HG03196 (cell line): ENCODE measurements around the gene SSBP3.

Experiments used
- ATAC-seq: cut with Tn5 transposase; IDR thresholded peaks from one replicate; pipeline ENCODE4 v1.9.1; 2021; ENCODE audit not compliant: unreplicated experiment

Gene SSBP3

DNA sequence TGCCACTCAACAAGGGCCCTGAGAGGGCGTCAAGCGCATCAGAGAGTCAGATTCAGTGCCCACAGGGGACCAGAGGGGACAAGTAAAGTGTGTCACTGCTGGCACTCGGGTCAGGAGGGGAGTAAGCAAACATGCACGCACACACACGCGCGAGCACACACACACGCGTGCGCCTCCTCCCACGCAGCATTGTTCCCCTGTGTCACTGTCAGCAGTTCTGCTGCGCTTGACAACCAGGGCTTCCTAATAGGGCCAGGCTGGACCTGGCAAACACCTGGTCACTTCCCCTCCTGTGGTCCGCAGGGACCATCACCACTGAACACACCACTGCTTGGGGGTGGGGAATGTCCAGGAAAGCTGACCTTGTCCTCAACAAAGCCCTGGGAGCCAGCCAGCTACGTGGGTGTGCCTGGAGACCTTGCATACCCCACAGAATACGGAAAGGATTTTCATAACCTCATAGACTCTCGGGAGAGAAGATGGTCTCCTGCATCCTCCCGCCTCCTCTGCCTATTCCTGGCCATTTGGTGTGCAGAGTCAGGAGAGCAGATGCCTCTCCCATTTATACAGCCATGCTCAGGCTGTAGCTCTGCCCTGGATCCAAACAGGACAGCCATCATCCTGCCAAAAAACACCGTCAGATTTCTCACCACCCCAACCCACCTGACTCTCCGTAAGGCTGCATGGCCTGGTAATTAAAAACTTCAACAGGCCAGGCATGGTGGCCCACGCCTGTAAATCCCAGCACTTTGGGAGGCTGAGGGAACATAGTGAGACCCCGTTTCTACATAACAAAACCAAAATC lies 73.2 kb downstream of the SSBP3 start:
- ATAC-seq, result no peak

DNA sequence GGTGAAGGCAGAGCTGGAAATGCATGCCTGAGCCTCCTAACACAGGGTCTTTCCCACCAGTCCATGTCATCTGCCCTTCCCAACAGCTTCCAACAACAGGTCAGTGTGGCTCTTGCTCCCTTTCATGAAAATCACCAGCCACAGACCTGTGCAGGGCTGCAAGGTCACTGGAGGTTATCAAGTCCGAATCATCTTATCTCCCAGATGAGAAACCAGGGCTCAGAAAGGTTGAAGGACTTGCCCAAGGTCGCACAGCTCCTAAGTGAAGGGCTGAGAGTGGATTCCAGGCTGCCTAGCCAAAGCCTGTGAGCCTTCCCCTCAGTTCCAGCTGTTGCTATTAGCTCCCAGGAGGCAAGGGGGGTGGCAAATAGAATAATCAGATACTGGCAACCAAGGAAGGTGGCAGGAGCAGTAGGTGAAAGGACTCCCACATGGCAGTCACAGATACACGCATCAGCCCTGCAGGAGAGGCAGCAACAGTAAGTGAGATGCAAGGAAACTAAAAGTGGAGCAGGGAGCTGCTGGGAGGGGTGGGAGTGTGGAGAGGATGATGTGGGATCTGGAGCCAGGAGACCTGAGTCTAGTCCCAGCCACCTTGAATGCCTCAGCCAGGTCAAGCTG lies 74.2 kb downstream of the SSBP3 start:
- ATAC-seq, result no peak

- no peak for ATAC-seq
These were observed 75.0 kb downstream of the SSBP3 start for GRCh38 chr1:54331091-54331772.

- ATAC-seq, result no peak
These were observed 76.7 kb downstream of the SSBP3 start for GRCh38 chr1:54329312-54330003.

DNA sequence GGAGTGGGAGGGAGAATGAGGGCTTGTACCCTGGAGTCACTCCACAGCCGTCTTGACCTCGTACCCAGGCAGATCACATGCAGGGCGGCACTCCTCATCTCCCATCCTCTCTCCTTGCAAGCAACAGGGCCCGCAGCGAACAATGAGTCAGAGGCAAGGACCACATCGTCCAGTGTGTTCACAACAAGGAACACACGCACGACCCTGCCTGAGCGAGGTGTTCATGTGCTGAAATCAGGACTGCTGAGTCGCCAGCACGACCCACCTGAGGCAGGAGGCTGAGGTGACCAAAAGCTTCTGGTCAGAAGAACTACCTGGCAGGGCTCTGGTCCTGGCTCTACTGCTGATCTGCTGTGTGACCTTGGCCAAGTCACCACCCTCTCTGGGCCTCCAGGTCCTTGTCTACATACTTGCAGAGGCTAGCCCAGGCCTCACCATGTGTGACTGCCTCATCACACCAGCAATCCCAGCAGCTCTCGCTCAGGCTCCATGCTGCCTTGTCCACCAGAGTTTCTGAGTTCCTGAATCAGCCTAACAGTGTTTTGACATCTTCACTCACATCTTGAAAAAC lies 78.0 kb downstream of the SSBP3 start:
- no peak for ATAC-seq

DNA sequence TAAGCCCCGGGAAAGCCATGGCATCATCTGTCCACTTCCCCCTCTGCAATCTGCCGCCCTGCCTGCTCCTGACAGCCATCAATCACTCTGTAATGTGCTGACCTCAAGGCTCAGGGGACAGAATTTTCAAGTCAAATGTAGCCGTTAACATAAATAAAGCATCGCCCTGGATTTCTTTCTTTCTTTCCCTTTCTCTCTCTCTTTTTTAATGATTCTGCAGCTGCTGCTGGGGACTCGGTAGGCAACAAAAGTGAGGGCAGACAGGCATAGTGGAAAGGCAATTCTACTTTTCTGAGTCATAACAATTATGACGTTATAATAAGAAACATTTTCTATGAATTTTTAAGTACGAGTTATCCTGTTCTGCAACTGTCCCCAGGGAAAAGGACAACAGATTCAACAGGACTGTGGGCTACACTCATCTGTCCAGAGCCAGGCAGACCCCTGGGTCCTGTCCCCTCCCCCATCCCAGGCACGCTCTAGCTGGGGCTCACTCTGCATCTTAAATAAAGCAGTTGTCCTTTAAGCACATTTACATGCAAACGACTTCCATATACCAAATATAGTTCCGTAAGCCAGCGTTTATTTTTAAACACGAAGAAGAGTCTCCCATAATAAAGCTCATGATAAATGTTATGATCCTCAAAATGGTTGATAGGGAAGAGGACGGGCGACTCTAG lies 78.7 kb downstream of the SSBP3 start:
- no peak for ATAC-seq

GRCh38 chr1:54326543-54327385 lies 79.4 kb downstream of the SSBP3 start:
- no peak for ATAC-seq

DNA sequence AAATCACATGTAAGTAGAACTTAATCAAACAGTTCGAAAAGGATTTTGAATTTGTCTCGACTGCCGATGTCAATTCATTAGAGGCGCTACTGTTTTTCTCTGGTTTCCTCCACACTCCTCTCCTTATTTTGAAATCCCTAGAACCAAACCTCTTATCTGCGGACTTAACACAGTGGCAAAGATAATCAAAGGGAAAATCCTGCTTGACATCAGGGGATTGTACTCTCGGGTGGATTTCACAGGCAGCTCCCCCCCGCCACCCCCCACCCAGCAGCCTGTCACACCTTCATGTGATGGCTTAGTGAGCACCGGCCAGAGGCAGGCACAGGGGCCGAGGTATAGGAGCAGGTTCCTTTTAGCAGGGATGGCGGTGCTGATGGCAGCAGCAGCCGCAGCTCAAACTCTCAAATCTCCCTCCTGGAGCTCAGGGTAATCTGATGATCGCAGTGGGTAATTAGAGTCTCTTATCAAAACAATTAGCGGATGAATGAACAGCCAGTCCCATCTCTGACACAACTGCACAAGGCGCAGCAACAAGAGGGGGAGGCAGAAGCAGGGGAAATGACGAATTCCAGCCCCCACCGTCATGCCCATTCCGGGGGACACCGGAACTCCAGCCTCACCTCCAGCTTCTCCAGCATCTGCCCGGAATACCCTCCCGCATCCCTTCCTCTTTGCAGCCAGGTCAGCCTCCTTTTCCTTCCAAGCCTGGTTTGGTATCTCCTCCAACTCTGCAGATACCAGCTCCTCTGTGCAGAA lies 80.3 kb downstream of the SSBP3 start:
- no peak for ATAC-seq

- ATAC-seq, result no peak
These were observed 80.9 kb downstream of the SSBP3 start for GRCh38 chr1:54325284-54325683.

DNA sequence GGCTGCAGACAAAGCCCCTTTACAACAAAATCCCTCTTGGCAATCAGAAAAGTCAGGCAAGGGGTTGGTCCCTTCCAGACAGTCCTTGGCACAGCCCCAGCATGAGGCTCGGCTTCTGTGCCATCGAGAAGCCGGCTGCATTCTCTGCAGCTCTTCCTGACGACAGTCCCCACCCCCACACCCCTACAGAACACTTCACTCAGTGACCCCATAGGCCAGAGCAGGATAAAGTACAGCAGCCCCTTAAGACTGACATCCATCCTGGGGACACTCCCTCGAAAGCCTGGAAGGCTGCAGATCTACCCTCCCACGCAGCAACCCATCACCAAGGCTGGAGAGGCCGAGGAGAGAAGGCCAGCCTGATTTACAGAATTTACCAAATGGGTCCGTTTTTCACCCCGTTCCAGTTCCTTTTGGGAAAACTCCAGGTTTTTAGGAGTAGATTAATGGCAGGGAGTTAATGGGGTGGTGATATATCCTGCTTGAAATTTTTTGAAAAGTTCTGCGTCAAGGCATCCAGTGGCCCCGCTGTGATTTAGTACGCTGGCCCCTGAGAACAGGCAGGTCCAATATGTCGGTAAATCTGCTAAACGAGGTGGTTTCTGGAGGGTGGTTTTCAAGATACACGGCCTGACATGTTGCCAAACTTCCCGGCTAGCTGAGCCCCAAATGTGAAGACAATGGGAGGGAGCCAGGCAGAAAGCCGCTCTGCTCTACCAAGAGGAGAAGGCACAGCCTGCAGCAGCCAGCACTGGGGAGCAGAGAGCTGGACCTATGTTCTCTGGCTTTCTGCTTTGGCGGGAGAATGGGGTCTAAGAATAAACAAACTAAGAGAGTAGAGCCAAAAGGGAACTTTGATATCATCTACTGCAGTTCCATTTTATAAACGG lies 81.7 kb downstream of the SSBP3 start:
- no peak for ATAC-seq

GRCh38 chr1:54323921-54324250 lies 82.3 kb downstream of the SSBP3 start:
- no peak for ATAC-seq

GRCh38 chr1:54323324-54323739 lies 82.9 kb downstream of the SSBP3 start:
- ATAC-seq, result no peak

DNA sequence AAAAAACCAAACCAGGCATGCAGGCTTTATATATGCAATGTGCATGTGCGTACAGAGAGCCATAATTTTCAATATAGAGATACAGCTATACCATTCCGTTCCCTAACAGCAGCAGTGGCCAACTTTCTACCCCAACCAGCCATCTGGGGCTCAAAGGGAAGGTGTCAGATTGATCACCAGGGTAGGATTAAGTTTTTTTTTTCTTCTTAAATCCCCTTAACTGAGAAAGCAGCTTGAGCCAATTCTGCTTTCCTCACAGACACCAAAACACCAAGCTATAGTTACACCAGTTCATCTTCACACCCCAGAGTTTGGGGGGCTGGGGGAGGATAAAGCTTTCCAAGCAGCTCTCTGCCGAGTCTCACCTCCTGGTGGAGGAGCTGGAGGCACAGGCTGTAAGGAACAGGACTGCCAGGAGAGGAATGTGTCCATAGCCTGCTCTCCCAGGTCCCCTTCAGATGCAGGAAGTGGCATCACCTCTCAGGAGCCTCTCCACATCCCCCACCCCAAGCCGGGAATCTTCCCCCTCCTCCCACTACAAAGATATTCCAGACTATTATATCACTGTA lies 87.9 kb downstream of the SSBP3 start:
- ATAC-seq, result no peak

DNA sequence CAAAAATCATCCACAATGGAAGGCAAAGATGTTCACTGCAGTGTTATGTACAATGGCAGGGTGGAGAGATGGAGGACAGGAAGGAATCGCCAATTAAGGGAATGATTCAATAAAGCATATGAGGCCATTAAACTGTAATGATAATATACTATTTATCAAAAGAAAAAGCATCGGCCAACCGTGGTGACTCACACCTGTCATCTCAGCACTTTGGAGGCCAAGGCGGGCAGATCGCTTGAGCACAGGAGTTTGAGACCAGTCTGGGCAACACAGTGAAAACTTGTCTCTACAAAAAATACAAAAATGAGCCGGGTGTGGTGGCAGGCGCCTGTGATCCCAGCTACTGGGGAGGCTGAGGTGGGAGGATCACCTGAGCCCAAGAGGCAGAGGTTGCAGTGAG lies 89.1 kb downstream of the SSBP3 start:
- ATAC-seq, result no peak

- no peak for ATAC-seq
These were observed 91.1 kb downstream of the SSBP3 start for GRCh38 chr1:54315099-54315498.

- no peak for ATAC-seq
These were observed 91.5 kb downstream of the SSBP3 start for GRCh38 chr1:54314696-54315095.

DNA sequence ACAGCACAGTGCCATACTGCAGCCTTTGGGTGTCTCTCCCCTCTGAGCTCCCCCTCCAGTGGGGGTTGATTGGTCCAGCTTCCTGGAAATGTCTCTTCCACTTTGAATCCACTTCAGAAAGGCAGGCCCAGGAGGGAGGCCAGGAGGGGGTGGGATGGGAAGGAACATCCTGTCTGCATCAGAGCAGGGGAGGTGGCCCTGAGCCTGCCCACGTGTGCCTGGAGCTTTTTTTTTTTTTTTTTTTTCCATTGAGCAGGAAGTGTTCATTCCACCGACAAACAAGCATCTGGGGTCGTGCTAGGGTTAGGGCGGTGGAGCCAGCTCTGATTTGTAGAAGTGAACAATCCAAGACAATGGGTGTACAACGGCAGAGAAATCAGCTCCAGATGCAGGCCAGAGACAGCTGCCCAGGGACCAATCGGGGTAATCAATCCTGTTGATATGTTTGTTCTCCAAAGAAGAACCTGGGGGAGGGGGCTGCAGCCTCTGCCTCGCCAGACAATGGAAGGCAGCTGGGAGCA lies 93.3 kb downstream of the SSBP3 start:
- ATAC-seq, result no peak

DNA sequence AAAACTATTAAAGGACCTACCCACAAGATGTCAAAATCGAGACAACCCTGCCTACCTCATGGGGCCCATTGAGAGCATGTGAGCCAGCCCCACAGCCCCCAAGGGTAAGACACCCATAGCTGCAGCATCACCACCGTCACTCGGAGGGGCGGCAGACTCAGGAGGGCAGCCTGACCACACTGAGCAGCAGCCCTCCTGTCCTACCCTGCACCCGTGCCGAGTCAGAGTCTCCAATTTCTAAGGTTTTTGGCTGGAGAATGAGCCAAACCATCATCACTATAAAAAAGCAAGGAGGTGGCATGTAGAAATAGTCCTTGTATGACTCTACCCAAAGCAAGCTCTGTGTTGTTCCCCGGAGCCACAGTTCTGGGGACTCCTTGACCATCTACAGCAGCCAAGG lies 94.7 kb downstream of the SSBP3 start:
- no peak for ATAC-seq
